ENCODE data around the gene TTC3. TPM values are rescaled to one million over a fixed set of nuclear protein-coding genes. Genes with fewer than 3 reads are reported as not detected.

Gene TTC3
- total RNA-seq, 1 donor from 2014 or later: 57.2 TPM

- intact Hi-C loops (cut with micrococcal nuclease): no loop called here
Observed at GRCh38 chr21:37061926-37062592, 11.0 kb upstream of the TTC3 start.

GRCh38 chr21:37062593-37062935 lies 10.5 kb upstream of the TTC3 start:
- intact Hi-C loops (cut with micrococcal nuclease): no loop called here

GRCh38 chr21:37063433-37063832 lies 9.6 kb upstream of the TTC3 start:
- intact Hi-C loops (cut with micrococcal nuclease): no loop called here

- intact Hi-C loops (cut with micrococcal nuclease): no loop called here
Observed at GRCh38 chr21:37064841-37065240, 8.2 kb upstream of the TTC3 start.

GRCh38 chr21:37065561-37066177 lies 7.4 kb upstream of the TTC3 start:
- intact Hi-C loops (cut with micrococcal nuclease): no loop called here

- intact Hi-C loops (cut with micrococcal nuclease): loop anchor here (2.0 to 10.0 kb wide), 4 partner anchors 84 to 493 kb away; partner anchors contain the start of gene DYRK1A
Observed at GRCh38 chr21:37071561-37072273, 1.3 kb upstream of the TTC3 start.

- intact Hi-C loops (cut with micrococcal nuclease): loop anchor here (2.0 to 10.0 kb wide), 4 partner anchors 85 to 492 kb away; partner anchors contain the start of gene DYRK1A
Observed at GRCh38 chr21:37072274-37072987, 623 bp upstream of the TTC3 start.

- intact Hi-C loops (cut with micrococcal nuclease): loop anchor here (1.0 to 10.0 kb wide), 6 partner anchors 86 to 491 kb away; partner anchors contain the start of genes DYRK1A and VPS26C
Observed at GRCh38 chr21:37073417-37074196, 553 bp downstream of the TTC3 start.

GRCh38 chr21:37074197-37074510 lies 1.1 kb downstream of the TTC3 start:
- intact Hi-C loops (cut with micrococcal nuclease): loop anchor here (5.0 to 10.0 kb wide), 2 partner anchors 87 to 381 kb away; no protein-coding TSS in a partner anchor

GRCh38 chr21:37074546-37074945 lies 1.5 kb downstream of the TTC3 start:
- intact Hi-C loops (cut with micrococcal nuclease): loop anchor here (5.0 to 10.0 kb wide), 2 partner anchors 87 to 380 kb away; no protein-coding TSS in a partner anchor

GRCh38 chr21:37075214-37075770 lies 2.2 kb downstream of the TTC3 start:
- intact Hi-C loops (cut with micrococcal nuclease): loop anchor here (10.0 kb wide), 1 partner anchor 380 kb away; no protein-coding TSS in a partner anchor

GRCh38 chr21:37076087-37076850 lies 3.2 kb downstream of the TTC3 start:
- intact Hi-C loops (cut with micrococcal nuclease): loop anchor here (10.0 kb wide), 1 partner anchor 379 kb away; no protein-coding TSS in a partner anchor

GRCh38 chr21:37077403-37077802 lies 4.3 kb downstream of the TTC3 start:
- intact Hi-C loops (cut with micrococcal nuclease): loop anchor here (10.0 kb wide), 1 partner anchor 377 kb away; no protein-coding TSS in a partner anchor

GRCh38 chr21:37079211-37079824 lies 6.3 kb downstream of the TTC3 start:
- intact Hi-C loops (cut with micrococcal nuclease): loop anchor here (2.0 to 10.0 kb wide), 2 partner anchors 103 to 375 kb away; no protein-coding TSS in a partner anchor

- intact Hi-C loops (cut with micrococcal nuclease): no loop called here
Observed at GRCh38 chr21:37082375-37082774, 9.3 kb downstream of the TTC3 start.

GRCh38 chr21:37082856-37083528 lies 9.9 kb downstream of the TTC3 start:
- intact Hi-C loops (cut with micrococcal nuclease): no loop called here

GRCh38 chr21:37085726-37086125 lies 12.7 kb downstream of the TTC3 start:
- intact Hi-C loops (cut with micrococcal nuclease): no loop called here

GRCh38 chr21:37087188-37087587 lies 14.1 kb downstream of the TTC3 start:
- intact Hi-C loops (cut with micrococcal nuclease): no loop called here
